IPS-NIHi11 (cell line): ENCODE results near the gene CYP2A13.
A peak's percentile ranks its signal among the peaks of the same experiment; 100 is the strongest.
"Not testable (repeated sequence)": the region's sequence is repeated elsewhere in the genome, so short reads cannot be mapped to it uniquely, and the experiment has no call there.

ENCODE experiments used
- DNase-seq: peaks from one replicate; pipeline ENCODE4 v3.0.0; 2012; ENCODE audit warnings: mixed read lengths, low spot score

Gene CYP2A13

DNA sequence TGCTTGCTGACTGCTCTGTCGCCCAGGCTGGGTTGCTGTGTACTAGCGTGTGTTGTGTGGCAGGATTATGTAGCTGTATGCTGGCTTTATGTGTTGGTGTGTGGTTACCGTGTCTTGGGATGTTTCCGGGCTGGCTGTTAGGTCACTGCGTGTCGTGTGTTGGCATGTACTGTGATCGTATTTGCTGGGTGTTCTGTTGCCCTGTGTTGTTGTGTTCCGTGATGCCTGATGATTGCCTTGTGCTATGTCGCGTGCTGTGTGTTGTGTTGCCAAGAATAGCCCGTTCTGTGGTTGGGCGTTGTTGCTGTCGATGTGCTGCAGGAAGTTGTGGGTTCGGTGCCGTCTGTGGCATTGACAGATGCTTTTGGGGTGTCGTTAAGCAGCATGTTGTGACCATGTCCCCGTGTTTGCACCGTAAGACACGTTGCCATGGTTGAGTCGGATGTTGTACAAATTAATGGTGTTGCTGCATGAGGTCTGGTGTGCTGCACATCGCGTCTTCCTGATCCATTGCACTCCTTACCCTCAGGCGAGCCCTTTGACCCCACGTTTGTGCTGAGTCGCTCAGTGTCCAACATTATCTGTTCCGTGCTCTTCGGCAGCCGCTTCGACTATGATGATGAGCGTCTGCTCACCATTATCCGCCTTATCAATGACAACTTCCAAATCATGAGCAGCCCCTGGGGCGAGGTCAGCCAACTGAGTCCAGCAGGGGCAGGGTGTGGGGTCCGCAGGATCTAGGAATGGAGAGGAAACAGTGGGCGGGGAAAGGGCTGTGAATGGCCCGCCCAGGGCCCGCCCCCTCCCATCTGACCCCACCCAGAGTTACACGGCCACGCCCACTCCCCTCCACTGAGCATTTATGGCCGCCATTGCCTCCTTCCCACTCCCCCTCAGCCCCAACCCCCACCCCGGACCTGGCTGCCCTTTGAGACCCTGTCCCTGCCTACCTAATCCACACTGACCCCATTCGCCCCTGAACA, 33.0 kb downstream of the CYP2A13 start:
- not testable (repeated sequence) for DNase-seq

DNA sequence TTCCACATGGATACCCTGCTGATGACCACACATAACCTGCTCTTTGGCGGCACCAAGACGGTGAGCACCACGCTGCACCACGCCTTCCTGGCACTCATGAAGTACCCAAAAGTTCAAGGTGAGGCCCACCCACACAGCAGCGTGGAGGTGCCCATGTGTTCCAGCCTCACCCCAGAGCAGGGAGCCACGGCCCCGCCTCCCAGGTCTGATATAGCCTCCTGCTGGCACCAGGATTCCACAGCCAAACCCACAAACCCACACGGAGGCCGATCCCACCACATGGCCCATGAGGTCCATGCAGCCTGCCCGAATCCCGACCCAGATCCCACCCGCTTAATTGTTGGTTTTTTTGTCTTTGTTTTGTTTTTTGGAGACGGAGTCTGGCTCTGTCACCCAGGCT, 34.6 kb downstream of the CYP2A13 start:
- DNase-seq = not testable (repeated sequence)

DNA sequence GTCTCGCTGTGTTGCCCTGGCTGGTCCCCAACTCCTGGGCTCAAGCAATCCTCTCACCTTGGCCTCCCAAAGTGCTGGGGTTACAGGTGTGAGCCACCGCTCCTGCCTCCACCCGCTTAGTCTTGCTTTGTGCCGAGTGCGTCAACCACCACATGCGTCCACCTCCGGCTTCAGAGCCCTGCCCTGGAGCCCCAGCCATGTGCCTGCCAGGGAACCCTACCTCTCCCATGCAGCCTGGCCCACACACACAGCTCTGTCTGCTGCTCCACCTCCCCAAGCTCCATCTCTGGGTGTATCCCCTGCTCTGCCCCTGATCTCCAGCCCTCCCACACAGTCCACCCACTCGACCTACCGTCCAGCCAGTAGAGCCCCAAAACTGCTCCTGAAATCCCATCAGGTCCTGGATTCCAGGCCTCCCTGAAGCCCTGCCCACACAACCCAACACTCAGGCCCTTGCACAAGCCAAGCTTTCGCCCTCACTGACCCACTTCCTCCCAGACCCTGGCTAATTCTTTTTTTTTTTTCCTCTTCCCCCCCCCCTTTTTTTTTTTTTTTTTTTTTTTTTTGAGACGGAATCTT, 35.6 kb downstream of the CYP2A13 start:
- no peak for DNase-seq

DNA sequence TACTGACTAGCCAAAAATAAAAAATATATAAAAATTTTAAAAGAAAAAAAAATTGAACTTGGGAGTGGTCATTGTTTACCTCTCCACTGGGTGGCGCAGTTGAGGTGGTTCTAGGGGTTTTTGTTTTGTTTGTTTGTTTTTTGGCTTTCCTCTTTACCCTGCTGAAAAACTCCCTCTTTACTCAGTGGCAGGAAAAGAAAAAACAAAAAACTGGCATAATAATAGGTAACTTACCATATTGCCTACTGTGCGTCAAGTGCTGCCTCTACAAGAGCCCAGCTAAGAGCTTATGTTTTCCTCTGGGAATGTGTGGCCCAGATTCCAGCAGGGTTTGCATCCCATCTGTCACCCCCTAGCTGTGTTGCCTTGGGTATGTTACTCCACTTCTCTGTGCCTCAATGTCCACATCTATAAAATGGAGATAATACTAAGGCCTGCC, 38.5 kb downstream of the CYP2A13 start:
- DNase-seq = not testable (repeated sequence)

DNA sequence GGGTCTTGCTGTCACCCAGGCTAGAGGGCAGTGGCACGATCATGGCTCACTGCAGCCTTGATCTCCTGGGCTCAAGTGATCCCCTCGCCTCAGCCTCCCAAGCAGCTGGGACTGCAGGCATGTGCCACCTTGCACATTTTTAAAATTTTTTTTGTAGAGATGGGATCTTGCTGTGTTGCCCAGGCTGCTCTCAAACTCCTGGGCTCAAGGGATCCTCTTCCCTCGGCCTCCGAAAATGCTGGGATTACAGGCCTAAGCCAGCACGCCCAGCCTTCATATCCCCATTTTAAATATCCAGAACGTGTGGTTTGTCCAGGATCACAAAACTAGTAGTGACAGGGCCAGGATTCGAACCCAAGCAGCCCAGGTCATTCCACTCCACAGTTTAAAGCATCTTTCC, 39.1 kb downstream of the CYP2A13 start:
- DNase-seq = not testable (repeated sequence)

DNA sequence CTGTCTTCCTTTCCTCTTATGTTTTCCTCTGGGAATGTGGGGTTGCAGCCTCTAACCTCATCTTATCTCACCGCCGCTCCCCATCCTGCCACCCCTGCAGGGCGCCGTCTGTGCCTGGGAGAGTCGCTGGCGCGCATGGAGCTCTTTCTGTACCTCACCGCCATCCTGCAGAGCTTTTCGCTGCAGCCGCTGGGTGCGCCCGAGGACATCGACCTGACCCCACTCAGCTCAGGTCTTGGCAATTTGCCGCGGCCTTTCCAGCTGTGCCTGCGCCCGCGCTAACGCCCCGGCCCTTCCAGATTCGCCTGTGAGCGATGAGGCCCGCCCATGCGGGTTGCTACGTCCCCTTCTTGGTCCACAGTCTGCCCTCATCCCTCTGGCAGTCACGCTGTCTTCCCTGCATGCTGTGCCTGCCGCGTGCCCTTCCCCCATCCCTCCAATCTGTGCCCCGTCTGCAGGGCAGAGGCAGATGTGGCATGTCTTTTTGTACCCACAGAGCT, 39.6 kb downstream of the CYP2A13 start:
- not testable (repeated sequence) for DNase-seq

DNA sequence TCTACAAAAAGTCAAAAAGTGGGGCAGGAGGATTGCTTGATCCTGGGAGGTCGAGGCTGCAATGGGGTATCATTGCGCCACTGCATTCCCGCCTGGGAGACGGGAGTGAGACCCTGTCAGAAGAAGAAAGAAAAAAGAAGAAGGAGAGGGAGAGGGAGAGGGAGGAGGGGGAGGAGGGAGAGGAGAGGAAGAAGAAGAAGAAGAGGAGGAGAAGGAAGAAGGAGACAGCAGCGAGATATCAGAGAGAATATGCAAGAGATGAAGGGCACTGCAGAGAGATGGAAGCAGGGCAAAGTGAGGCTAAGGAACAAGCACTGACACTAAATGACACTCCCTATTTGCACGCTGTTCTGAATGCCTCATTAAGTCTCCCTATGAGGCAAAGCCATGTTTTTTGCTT, 40.4 kb downstream of the CYP2A13 start:
- DNase-seq = no peak

- no peak for DNase-seq
Measured at GRCh38 chr19:41131186-41131585, 42.9 kb downstream of the CYP2A13 start.

DNA sequence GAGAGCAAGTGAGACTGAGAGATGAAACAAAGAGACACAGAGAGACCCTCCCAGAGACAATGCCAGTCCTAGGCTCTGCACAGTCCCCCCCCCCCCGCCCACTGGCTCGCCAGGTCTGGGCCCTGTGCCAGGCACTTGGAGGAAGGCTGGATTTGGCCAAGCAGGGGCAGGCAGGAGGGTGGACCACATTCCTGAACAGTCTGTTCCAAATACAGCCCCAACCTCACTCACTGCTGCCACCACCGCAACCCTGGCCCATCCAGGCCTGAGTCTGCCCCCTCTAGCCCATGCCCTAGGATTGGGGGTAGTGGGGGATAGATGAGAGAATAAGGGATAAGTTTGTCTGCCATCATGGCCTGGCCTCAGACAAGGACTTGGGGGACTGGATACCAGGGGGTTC, 45.0 kb downstream of the CYP2A13 start:
- no peak for DNase-seq

DNA sequence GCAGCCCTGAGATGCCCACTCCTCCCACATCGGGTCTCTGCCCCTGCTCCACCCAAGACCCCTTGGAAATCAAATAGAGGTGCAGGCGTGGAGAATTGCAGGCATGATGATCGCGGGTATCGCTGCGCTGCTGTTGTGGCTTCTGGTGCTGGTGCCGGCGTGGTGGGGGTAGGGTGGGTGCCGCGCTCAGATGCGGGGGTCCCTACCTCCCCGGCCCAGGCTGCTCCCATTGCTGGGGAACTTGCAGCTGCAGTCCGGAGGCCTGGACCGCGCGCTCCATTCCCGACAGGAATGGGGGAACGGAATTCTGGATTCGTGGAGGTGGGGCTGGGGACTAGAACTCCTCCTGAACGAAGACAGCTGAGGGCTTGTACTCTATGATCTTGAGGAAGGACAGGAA, 46.4 kb downstream of the CYP2A13 start:
- DNase-seq = no peak

DNA sequence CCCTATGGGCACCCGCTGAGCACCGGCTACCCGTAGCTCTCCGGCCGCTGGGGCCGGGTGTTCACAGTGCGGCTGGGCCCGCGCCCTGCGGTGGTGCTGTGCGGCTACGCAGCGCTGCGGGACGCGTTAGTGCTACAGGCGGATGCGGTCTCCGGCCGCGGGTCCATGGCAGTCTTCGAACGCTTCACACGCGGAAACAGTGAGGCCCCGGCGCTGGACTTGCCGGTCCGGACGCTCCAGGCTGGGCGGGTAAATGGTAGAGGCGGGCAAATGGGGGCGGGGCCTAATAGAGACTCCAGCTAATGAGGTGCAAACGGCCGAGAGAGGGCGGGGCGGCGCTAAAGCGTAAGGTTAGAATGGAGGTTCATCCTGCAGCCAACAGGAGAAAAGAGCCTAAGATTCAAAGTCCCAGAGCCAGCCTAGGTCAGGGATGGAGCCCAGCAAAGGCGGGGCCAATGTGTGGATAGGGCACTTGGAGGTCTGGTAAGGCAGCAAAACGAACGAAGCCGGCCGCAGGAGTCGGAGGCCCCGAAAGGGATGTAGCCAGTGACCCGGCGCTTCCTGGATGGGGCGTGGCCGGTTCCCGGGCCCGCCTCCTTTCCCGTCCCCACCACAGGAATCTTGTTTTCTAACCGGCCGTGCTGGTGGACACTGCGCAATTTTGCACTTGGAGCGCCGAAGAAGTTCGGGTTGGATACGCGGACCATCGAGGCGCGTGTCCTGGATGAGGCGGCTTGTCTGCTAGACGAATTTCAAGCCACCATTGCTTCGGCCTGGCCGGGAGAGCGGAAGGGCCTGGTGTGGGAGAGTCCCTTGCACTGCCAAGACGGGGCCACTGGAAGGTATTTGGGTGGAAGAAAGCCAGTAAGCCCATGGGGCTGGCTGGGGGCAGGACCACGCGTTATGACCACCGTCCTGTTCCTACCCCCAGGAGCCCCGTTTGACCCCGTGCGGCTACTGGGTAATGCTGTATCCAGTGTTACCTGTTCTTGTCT, 47.4 kb downstream of the CYP2A13 start:
- peak; percentile 76 for DNase-seq

DNA sequence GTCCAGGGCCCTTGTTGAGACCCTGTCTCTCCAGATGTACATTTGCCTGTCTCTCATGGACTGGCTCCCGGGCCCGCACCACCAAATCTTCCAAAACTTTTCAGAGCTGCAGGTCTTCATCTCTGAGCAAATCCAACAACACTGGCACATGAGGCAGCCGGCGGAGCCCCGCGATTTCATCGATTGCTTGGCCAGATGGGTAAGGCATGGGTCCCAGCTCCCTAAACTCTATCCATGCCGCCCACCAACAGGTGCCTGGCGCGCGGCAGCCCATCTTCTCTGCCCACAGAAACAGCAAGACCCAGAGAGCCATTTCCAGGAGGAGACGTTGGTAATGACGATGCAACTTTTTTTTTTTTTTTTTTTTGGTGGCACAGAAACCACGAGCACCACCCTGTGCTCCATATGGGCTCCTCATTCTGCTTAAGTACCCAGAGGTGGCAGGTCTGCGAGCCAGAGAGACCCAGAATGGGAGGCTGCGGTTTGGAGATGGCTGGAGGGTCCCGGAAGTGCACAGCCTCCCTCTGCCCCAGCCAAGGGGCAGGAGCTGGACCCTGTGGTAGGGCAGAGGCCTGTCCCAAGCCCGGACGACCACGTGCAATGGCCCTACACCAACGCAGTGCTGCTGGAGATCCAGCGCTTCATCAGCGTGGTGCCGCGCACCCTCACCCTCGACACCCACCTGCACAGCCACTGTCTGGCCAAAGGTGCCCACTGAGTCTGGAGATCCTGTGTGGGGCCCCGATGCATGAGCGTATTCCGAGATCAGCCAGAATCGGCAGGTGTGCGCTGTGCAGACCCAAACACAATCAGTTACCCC, 48.6 kb downstream of the CYP2A13 start:
- DNase-seq = no peak

GRCh38 chr19:41144403-41144802, 56.2 kb downstream of the CYP2A13 start:
- DNase-seq = peak; percentile 80
